Fibroblast of villous mesenchyme (primary cell): Measurements from ENCODE around the gene TBC1D32. TPM values are rescaled to one million over a fixed set of nuclear protein-coding genes. Genes with fewer than 3 reads are reported as not detected.
A peak's percentile ranks its signal among the peaks of the same experiment; 100 is the strongest.
"Not testable (repeated sequence)": the region's sequence is repeated elsewhere in the genome, so short reads cannot be mapped to it uniquely, and the experiment has no call there.

Experiments used
- DNase-seq: peaks from one replicate; pipeline ENCODE4 v3.0.0-alpha.2; 2010; ENCODE audit warnings: low read depth
- H3K4me3 ChIP-seq: 2 replicates; pipeline ENCODE4 v1.5.1; 2011; ENCODE audit warnings: low read depth, mild to moderate bottlenecking, low read length
- total RNA-seq: library from RNA; depleted of rRNA; stranded (reverse); fragments of >200 nt; gene quantifications from 2 replicates; pipeline ENCODE4 v1.2.3, GENCODE V29; 2012
- TF ChIP-seq, protein P1 (sequence below): IDR thresholded peaks from 2 replicates; pipeline ENCODE4 v1.5.1; 2012; ENCODE audit warnings: low read depth, mild to moderate bottlenecking, low read length; ENCODE audit not compliant: insufficient read depth

The TBC1D32 gene
- total RNA-seq, 1 donor = 21.2 TPM

DNA sequence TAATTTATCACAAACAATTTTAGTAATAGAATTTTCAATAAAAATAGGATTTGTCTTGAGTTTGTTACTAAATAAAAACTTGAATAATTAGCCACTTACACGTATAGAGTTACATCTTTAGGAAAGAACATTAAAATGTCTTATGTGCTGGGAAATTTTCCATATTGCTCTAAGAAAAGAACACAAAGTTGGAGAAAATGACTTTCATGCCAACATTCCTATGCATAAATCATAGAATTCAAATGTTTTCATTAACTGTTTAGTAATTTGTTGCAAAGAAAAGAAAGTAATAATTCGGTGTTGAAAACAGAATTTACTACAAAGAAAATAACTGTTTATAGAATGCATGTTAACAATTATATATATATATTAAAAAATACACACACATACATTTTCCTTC is 4.7 kb upstream of the TBC1D32 start:
- no peak for DNase-seq
- no peak overlapping the region for H3K4me3 ChIP-seq
- TF ChIP-seq, protein P1, sequence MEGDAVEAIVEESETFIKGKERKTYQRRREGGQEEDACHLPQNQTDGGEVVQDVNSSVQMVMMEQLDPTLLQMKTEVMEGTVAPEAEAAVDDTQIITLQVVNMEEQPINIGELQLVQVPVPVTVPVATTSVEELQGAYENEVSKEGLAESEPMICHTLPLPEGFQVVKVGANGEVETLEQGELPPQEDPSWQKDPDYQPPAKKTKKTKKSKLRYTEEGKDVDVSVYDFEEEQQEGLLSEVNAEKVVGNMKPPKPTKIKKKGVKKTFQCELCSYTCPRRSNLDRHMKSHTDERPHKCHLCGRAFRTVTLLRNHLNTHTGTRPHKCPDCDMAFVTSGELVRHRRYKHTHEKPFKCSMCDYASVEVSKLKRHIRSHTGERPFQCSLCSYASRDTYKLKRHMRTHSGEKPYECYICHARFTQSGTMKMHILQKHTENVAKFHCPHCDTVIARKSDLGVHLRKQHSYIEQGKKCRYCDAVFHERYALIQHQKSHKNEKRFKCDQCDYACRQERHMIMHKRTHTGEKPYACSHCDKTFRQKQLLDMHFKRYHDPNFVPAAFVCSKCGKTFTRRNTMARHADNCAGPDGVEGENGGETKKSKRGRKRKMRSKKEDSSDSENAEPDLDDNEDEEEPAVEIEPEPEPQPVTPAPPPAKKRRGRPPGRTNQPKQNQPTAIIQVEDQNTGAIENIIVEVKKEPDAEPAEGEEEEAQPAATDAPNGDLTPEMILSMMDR = no peak

DNA sequence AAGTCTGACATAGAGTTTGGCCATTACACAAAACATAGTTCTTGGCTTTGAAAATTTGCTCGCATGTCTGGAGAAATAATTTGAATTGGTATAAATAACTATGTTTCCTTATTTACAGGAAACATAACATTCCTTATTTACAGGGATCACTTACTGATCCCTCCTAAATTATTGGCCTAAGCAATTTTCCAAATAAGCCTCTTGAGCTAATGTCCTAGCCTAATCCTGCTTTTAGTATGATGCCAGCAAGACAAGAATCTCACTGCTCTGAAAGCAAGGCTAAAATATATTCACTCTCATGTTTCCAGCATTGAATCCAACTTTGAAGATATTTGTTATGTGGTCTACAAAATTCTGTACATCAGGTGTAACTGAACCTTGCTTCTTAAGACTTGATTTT is 4.1 kb upstream of the TBC1D32 start:
- TF ChIP-seq, protein P1 = no peak
- DNase-seq = no peak
- H3K4me3 ChIP-seq = no peak overlapping the region

DNA sequence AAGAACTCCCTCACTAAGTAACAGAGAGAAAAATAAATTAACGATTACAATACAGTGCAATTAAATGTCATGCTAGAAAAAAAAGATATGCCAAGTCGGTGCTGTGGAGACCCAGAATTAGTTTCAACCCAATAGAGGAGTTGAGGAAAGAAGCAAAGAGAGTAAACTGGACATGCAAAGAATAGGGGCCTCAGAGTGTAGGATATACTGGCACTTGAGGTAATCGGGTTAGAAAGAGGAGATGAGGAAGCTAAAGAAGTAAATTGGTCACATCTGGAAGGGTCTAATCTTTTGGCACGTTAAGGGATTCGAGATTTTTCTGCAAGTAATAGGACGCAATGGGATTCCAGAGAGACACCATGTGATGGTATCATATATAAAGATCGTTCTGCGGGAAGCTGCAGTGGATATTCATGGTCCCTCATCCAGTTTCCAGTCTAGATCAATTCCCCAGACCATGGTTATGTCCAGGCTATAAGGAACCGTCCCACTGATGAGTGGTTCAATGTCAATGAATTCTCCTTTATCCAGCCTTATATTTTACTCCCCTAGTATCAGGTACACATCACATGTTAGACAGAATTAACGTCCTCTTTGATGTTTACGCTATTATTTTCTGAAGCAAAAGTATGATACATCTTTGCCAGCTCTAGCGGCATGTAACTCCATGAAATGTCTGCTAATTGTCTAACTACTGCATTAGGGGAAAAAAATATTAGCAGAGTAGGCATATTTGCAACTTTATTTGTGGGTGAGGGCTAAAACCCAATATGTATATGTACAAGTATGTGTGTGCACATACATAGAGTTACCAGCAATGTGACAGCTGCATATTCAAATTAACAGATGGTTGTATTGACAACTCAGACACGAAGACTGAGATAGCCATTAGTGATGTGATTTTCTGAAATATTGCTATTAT is 1.1 kb upstream of the TBC1D32 start:
- H3K4me3 ChIP-seq = peak overlapping the region; percentile 65
- TF ChIP-seq, protein P1 = no peak
- no peak for DNase-seq

DNA sequence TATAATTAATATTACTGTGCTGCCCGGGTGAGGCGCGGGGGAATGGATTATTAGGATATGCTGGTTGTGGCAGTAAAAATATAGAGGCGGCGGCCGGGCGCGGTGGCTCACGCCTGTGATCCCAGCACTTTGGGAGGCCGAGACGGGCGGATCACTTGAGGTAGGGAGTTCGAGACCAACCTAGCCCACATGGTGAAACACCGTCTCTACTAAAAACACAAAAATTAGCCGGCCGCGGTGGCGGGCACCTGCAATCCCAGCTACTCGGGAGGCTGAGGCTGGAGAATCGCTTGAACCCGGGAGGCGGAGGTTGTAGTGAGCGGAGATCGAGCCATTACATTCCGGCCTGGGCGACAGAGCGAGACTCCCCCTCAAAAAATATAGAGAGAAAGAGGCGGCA is 586 bp downstream of the TBC1D32 start:
- DNase-seq = not testable (repeated sequence)

DNA sequence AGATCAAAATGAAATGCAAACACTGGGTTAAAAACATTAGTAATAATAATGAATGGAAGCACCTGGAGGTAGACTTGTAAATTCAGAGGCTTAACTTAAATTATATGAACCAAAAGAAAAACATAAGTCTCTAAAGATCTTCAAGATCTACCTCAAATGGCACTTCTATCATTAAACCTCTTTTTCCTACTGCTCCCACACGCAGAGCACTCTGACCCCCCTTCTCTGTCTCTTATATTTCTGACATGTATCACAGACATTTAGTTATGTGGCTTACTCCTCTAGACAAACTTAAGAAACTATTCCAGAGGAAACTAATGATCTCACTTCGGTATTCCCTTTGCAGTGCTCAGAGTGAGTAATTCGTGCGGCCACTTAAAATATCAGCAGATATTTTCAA is 1.1 kb downstream of the TBC1D32 start:
- peak overlapping the region; percentile 65 for H3K4me3 ChIP-seq

More for the DNA sequence above, 586 bp downstream of the TBC1D32 start:
- peak overlapping the region; percentile 65 for H3K4me3 ChIP-seq

DNA sequence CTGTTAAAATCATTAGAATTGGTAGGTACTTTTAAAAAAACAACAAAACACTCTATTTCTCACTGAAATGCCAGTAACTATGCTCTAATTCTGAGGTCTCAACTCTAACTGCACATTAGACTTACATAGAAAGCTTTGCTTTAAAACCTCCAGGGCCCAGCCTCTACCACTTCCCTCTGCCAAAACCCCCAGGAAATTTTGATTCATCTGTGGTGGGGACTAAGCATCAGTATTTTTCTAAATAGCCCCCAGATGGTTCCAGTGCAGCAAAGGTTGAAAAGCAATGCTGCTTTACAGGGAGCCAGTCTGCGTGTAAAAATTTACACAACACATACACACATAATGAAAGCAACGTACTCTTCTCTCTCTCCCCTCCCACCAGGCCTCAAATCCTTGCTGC is 3.8 kb downstream of the TBC1D32 start:
- DNase-seq = no peak
- TF ChIP-seq, protein P1 = no peak
- H3K4me3 ChIP-seq = no peak overlapping the region

More for the DNA sequence above, 1.1 kb downstream of the TBC1D32 start:
- peak; percentile 39 for DNase-seq
- TF ChIP-seq, protein P1 = no peak

DNA sequence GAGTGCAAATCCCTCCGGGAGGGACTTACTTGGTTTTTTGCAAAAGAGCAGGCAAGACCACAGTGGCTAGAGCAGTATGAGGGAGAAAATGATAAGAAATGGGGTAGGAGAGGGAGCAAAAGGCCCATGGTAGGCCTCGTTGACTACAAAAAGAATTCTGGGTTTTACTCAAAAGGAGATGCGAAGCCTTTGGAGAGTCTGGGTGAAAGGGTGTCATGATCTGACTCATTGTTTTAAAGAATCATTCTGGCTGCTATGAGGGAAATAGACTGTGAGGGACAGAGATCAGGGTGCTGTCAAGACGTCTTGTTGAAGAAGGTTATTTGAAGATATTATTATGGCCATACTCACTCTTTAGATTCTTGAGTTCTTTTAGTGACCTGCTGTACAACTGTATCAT is 13.0 kb downstream of the TBC1D32 start:
- TF ChIP-seq, protein P1 = no peak
- H3K4me3 ChIP-seq = no peak overlapping the region
- no peak for DNase-seq
